T-cell (primary cell): ENCODE results near the gene CD37. TPM values are rescaled to one million over a fixed set of nuclear protein-coding genes. Genes with fewer than 3 reads are reported as not detected.

ENCODE experiments used
- ATAC-seq, 4 experiments: fragments of 200-7000 bp in 3 of 4; fragments of 150-1000 bp in 1 of 4; cut with Tn5 transposase; replicated peaks in 1 of 4; 1 replicate in 3 of 4; 2 replicates in 1 of 4; pipeline ENCODE4 v1.10.0; 2021; ENCODE audit warnings: moderate library complexity in 3 of 4, mild to moderate bottlenecking in 2 of 4, moderate number of reproducible peaks in 1 of 4
- CTCF ChIA-PET, 2 donors: fragments of 300-600 bp; sonication (Branson Sonifier 250); formaldehyde crosslinking; loops; one replicate each; lab custom pipeline; 2022; ENCODE audit warnings: antibody characterized with exemption in 2 of 2; lab: Charles Lee
- POLR2A ChIA-PET, 2 donors: fragments of 300-600 bp; sonication (Branson Sonifier 250); formaldehyde crosslinking; loops; one replicate each; lab custom pipeline; 2022; ENCODE audit warnings: antibody characterized with exemption in 2 of 2; lab: Charles Lee
- DNase-seq, 35 experiments: peaks; one replicate each; pipeline versions ENCODE4 v3.0.0 to v3.0.0-alpha.2; 2013 to 2023
- H3K27ac ChIP-seq: one replicate; pipeline ENCODE4 v1.5.1; 2013; ENCODE audit warnings: low read length
- H3K27me3 ChIP-seq, 2 experiments: replicated peaks in 1 of 2; 1 replicate in 1 of 2; 2 replicates in 1 of 2; pipeline versions ENCODE4 v1.6.1 to v1.7.0; 2013; ENCODE audit warnings: low read length in 1 of 2, mixed read lengths in 1 of 2; ENCODE audit not compliant: control insufficient read depth in 2 of 2, insufficient read depth in 2 of 2; ENCODE audit errors: extremely low read depth in 1 of 2
- H3K36me3 ChIP-seq, 2 donors: 1 replicate in 1 of 2; 2 replicates in 1 of 2; pipeline versions ENCODE4 v1.6.1 to v1.7.0; 2013; ENCODE audit warnings: low read length in 1 of 2; ENCODE audit not compliant: control insufficient read depth in 2 of 2, insufficient read depth in 1 of 2; ENCODE audit errors: extremely low read depth in 1 of 2
- H3K4me1 ChIP-seq, 2 experiments: 1 replicate in 1 of 2; 2 replicates in 1 of 2; pipeline versions ENCODE4 v1.6.1 to v1.7.0; 2013; ENCODE audit warnings: low read length in 2 of 2, mixed read lengths in 1 of 2; ENCODE audit not compliant: insufficient read depth in 2 of 2, control insufficient read depth in 1 of 2; ENCODE audit errors: extremely low read depth in 1 of 2
- H3K4me3 ChIP-seq, 2 donors: 1 replicate in 1 of 2; 2 replicates in 1 of 2; pipeline versions ENCODE4 v1.5.1 to v1.7.0; 2013; ENCODE audit warnings: mild to moderate bottlenecking in 2 of 2, low read length in 1 of 2, moderate library complexity in 1 of 2; ENCODE audit not compliant: control insufficient read depth in 1 of 2; ENCODE audit errors: extremely low read depth in 1 of 2
- H3K9me3 ChIP-seq: 2 replicates; pipeline ENCODE4 v1.7.0; 2013
- H3K27ac Mint-ChIP-seq, 2 donors: one replicate each; pipeline ENCODE4 v1.8.0; 2020 to 2021; ENCODE audit warnings: mild to moderate bottlenecking in 2 of 2, mixed read lengths in 2 of 2
- H3K27me3 Mint-ChIP-seq, 2 donors: one replicate each; pipeline ENCODE4 v1.8.0; 2021 to 2022; ENCODE audit warnings: mixed read lengths in 2 of 2
- H3K36me3 Mint-ChIP-seq: one replicate; pipeline ENCODE4 v1.8.0; 2021; ENCODE audit warnings: mixed read lengths
- H3K4me1 Mint-ChIP-seq, 3 donors: one replicate each; pipeline ENCODE4 v1.8.0; 2020 to 2022; ENCODE audit warnings: mixed read lengths in 3 of 3, mild to moderate bottlenecking in 1 of 3
- H3K4me3 Mint-ChIP-seq, 3 donors: one replicate each; pipeline ENCODE4 v1.8.0; 2020 to 2022; ENCODE audit warnings: mild to moderate bottlenecking in 3 of 3, mixed read lengths in 3 of 3, moderate library complexity in 3 of 3
- H3K9me3 Mint-ChIP-seq, 3 donors: one replicate each; pipeline ENCODE4 v1.8.0; 2020 to 2022; ENCODE audit warnings: mixed read lengths in 3 of 3
- WGBS: methylation state at CpG from one replicate; pipeline ENCODE4 v1.1.5; 2013; ENCODE audit warnings: missing lambda C conversion rate; ENCODE audit not compliant: insufficient coverage; 5-methylcytosine and 5-hydroxymethylcytosine counted together
- total RNA-seq, 35 experiments: library from RNA in 6 of 35; stranded (reverse) in 6 of 35; fragments of 120-200 nt in 1 of 35; gene quantifications; one replicate each; pipeline versions ENCODE4 v1.2.1 to v1.2.4 and lab custom pipeline; 2013 to 2026

The CD37 gene
- total RNA-seq, 5 donors from 2014 or later (not counting 1 experiment from before 2014, with no cell fraction given), result 365 to 435 (median 369) TPM

- 29% methylated on average over 1 of the region's 3 CpGs for WGBS
- Histone ChIP-seq H3K36me3 (peaks cover 4 to 36% of the 10 kb centered on the region in 2 donors), H3K9me3 (no peaks in the 10 kb centered on the region), H3K4me1 (peaks cover 42 to 70% of the 10 kb centered on the region in 2 experiments), H3K27ac (peak overlapping the region; percentile 90), H3K4me3 (peak overlapping the region; percentile 10 to 38), H3K27me3 (no peaks in the 10 kb centered on the region)
- Mint-ChIP-seq H3K27ac (peak overlapping the region; percentile 97 to 99), H3K4me1 (peaks cover 77 to 88% (median 82%) of the 10 kb centered on the region in 3 donors), H3K36me3 (peaks cover 32% of the 10 kb centered on the region), H3K4me3 (peak overlapping the region; percentile 74 to 96 (median 82)), H3K9me3 (no peaks in the 10 kb centered on the region), H3K27me3 (no peaks in the 10 kb centered on the region)
- ChIA-PET POLR2A (no interaction called here), CTCF (no interaction called here)
- DNase-seq (no peak), ATAC-seq (peak in 1 of 4 experiments; percentile 3)
These were observed 1.8 kb upstream of the CD37 start for GRCh38 chr19:49333418-49333805.

DNA sequence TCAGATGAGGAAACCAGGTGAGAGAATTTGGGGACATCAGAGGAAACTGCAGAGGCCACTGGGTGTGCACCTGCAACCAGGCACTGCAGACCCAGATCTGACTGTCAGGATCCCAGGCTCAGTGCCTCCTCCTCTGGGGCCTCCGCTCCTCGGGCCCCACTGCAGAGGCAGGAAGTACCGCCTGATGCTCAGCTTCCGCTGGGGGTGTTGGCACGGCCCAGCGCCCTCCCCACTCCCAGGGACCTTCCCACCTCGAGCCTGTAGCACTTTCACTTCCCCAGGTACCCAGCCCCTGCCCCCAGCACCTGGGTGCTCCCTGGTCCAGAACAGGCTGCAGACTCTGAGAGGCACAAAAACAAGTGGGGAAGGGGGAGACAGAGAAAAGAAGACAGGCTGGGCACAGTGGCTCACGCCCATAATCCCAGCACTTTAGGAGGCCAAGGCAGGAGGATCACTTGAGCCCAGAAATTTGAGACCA, 1.4 kb upstream of the CD37 start:
- peaks cover 42 to 74% of the 10 kb centered on the region in 2 experiments for H3K4me1 ChIP-seq
- H3K27ac ChIP-seq, result peak overlapping the region; percentile 90
- ChIA-PET CTCF (no interaction called here), POLR2A (no interaction called here)
- H3K4me3 ChIP-seq, result peak overlapping the region; percentile 10 to 51
- Mint-ChIP-seq H3K36me3 (peaks cover 36% of the 10 kb centered on the region), H3K4me1 (peaks cover 77 to 88% (median 84%) of the 10 kb centered on the region in 3 donors), H3K4me3 (peak overlapping the region; percentile 74 to 96 (median 82)), H3K27me3 (no peaks in the 10 kb centered on the region), H3K9me3 (no peaks in the 10 kb centered on the region), H3K27ac (peak overlapping the region; percentile 97 to 99)
- peaks cover 4 to 36% of the 10 kb centered on the region in 2 donors for H3K36me3 ChIP-seq
- DNase-seq (peak; percentile 46 to 86 (median 66)), ATAC-seq (peak; percentile 73 to 80 (median 78))
- H3K9me3 ChIP-seq, result no peaks in the 10 kb centered on the region
- 3% methylated on average over 6 of the region's 8 CpGs for WGBS
- H3K27me3 ChIP-seq, result no peaks in the 10 kb centered on the region

- DNase-seq (peak in 12 of 35 experiments; percentile 19 to 61 (median 29)), ATAC-seq (peak; percentile 45 to 46 (median 46))
- Histone ChIP-seq H3K9me3 (no peaks in the 10 kb centered on the region), H3K36me3 (peaks cover 4 to 42% of the 10 kb centered on the region in 2 donors), H3K27ac (peak overlapping the region; percentile 90), H3K4me3 (peak overlapping the region; percentile 88 to 89), H3K27me3 (no peaks in the 10 kb centered on the region), H3K4me1 (peaks cover 42 to 87% of the 10 kb centered on the region in 2 experiments)
- peaks cover 77 to 85% (median 84%) of the 10 kb centered on the region in 3 donors for H3K4me1 Mint-ChIP-seq
- CTCF ChIA-PET, result interaction anchor here (0.6 kb wide), 3 partner anchors 17 to 33 kb away, joined by 3 to 6 read pairs (median 6); partner anchors contain the start of gene DKKL1 (in 1 of the 2)
- peak overlapping the region; percentile 99 to 100 for H3K27ac Mint-ChIP-seq
- H3K4me3 Mint-ChIP-seq, result peak overlapping the region; percentile 96 to 100 (median 99)
- WGBS, result 57% methylated on average over 6 of the region's 14 CpGs
- H3K36me3 Mint-ChIP-seq, result peaks cover 41% of the 10 kb centered on the region
- no peaks in the 10 kb centered on the region for H3K27me3 Mint-ChIP-seq
- POLR2A ChIA-PET, result interaction anchor here in 1 of 2 donors (0.6 kb wide), 1 partner anchor 120 kb away, joined by 3 read pairs; no protein-coding TSS in a partner anchor
- H3K9me3 Mint-ChIP-seq, result no peaks in the 10 kb centered on the region
These were observed 727 bp downstream of the CD37 start for GRCh38 chr19:49335784-49336481.

DNA sequence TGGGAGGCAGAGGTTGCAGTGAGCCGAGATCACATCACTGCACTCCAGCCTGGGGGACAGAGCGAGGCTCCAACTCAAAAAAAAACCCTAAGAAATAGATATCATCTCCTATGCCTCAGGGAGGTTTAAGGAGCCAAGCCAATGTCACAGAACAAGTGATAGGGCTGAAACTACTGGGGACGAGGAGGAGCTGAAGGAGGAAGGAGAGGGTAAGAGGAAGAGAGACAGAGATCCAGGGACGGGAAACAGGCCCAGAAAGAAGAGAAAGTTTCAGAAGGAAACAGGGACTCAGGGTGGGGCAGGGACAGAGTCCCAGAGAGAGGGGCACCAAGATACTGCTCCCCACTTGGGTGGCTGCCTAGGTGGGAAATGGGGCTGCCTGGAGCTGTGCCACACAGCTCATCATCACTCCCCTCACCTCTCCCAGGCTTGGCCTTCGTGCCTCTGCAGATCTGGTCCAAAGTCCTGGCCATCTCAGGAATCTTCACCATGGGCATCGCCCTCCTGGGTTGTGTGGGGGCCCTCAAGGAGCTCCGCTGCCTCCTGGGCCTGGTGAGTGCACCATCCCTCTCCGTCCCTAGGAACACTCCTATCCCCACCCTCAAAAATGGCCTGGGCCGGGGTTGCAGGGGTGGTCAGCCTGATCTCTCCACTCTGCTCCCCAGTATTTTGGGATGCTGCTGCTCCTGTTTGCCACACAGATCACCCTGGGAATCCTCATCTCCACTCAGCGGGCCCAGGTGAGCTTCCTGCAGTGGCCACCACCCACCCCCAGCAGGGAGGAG, 1.5 kb downstream of the CD37 start:
- ChIA-PET CTCF (interaction anchor here in 1 of 2 donors (0.6 kb wide), 1 partner anchor 33 kb away, joined by 3 read pairs; no protein-coding TSS in a partner anchor), POLR2A (interaction anchor here in 1 of 2 donors (0.6 kb wide), 1 partner anchor 119 kb away, joined by 3 read pairs; no protein-coding TSS in a partner anchor)
- H3K36me3 ChIP-seq, result peaks cover 0 to 39% of the 10 kb centered on the region in 2 donors
- Mint-ChIP-seq H3K9me3 (no peaks in the 10 kb centered on the region), H3K4me3 (peak overlapping the region; percentile 96 to 100 (median 99)), H3K4me1 (peaks cover 70 to 79% (median 78%) of the 10 kb centered on the region in 3 donors), H3K36me3 (peaks cover 33% of the 10 kb centered on the region), H3K27me3 (no peaks in the 10 kb centered on the region), H3K27ac (peak overlapping the region; percentile 99 to 100)
- ATAC-seq (no peak), DNase-seq (peak in 1 of 35 experiments; percentile 19)
- no peaks in the 10 kb centered on the region for H3K9me3 ChIP-seq
- no peaks in the 10 kb centered on the region for H3K27me3 ChIP-seq
- peaks cover 37 to 80% of the 10 kb centered on the region in 2 experiments for H3K4me1 ChIP-seq
- peak overlapping the region; percentile 88 to 89 for H3K4me3 ChIP-seq
- WGBS, result 74% methylated on average over 6 of the region's 10 CpGs
- peak overlapping the region; percentile 90 for H3K27ac ChIP-seq

- peak overlapping the region; percentile 99 to 100 for H3K27ac Mint-ChIP-seq
- Histone ChIP-seq H3K27ac (peak overlapping the region; percentile 90), H3K4me3 (no peak overlapping the region), H3K36me3 (peaks cover 0 to 39% of the 10 kb centered on the region in 2 donors), H3K4me1 (peaks cover 33 to 73% of the 10 kb centered on the region in 2 experiments), H3K9me3 (no peaks in the 10 kb centered on the region), H3K27me3 (no peaks in the 10 kb centered on the region)
- no peaks in the 10 kb centered on the region for H3K9me3 Mint-ChIP-seq
- peaks cover 33% of the 10 kb centered on the region for H3K36me3 Mint-ChIP-seq
- no peaks in the 10 kb centered on the region for H3K27me3 Mint-ChIP-seq
- WGBS, result 97% methylated on average over 11 of the region's 19 CpGs
- ATAC-seq, result no peak
- ChIA-PET CTCF (interaction anchor here in 1 of 2 donors (0.5 kb wide), 1 partner anchor 202 kb away, joined by 8 read pairs; no protein-coding TSS in a partner anchor), POLR2A (no interaction called here)
- DNase-seq, result no peak
- peaks cover 62 to 72% (median 70%) of the 10 kb centered on the region in 3 donors for H3K4me1 Mint-ChIP-seq
- H3K4me3 Mint-ChIP-seq, result peak overlapping the region; percentile 96 to 100 (median 99)
These were observed 2.2 kb downstream of the CD37 start for GRCh38 chr19:49337267-49338022.
